C4-2B (cell line): Measurements from ENCODE around the gene ACTR8.

Source experiments
- H3K27ac ChIP-seq: fragments of 450-650 bp; 2 replicates; pipeline ENCODE4 v1.5.1; 2017
- ZFX ChIP-seq: fragments of 450-650 bp; IDR thresholded peaks from 2 replicates; pipeline ENCODE4 v1.6.1; 2017
- TF ChIP-seq, protein P1 (sequence below): fragments of 450-650 bp; conservative IDR thresholded peaks from 2 replicates; pipeline ENCODE4 v1.5.1; 2017; ENCODE audit warnings: mild to moderate bottlenecking

Gene ACTR8

DNA sequence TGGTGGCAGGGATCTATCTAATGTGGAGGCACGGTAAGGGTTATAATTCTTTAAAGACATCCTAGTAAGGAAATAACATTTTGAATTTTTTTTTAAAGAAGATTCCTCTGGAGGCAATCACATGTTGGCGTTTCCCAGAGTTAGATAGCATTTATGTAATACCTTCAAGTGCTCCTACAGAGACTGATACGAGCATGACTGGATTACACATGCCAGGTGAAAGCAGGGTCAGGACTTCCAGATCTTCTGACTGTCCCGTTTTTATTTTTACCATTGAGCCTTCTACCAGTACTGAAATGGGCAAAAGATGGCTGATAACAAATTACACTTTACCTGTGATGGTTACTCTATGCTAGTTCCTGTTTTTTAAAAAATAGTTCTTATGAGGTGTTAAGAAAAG, 21.8 kb downstream of the ACTR8 start:
- no peak for TF ChIP-seq ZFX
- TF ChIP-seq, protein P1, sequence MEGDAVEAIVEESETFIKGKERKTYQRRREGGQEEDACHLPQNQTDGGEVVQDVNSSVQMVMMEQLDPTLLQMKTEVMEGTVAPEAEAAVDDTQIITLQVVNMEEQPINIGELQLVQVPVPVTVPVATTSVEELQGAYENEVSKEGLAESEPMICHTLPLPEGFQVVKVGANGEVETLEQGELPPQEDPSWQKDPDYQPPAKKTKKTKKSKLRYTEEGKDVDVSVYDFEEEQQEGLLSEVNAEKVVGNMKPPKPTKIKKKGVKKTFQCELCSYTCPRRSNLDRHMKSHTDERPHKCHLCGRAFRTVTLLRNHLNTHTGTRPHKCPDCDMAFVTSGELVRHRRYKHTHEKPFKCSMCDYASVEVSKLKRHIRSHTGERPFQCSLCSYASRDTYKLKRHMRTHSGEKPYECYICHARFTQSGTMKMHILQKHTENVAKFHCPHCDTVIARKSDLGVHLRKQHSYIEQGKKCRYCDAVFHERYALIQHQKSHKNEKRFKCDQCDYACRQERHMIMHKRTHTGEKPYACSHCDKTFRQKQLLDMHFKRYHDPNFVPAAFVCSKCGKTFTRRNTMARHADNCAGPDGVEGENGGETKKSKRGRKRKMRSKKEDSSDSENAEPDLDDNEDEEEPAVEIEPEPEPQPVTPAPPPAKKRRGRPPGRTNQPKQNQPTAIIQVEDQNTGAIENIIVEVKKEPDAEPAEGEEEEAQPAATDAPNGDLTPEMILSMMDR: no peak

DNA sequence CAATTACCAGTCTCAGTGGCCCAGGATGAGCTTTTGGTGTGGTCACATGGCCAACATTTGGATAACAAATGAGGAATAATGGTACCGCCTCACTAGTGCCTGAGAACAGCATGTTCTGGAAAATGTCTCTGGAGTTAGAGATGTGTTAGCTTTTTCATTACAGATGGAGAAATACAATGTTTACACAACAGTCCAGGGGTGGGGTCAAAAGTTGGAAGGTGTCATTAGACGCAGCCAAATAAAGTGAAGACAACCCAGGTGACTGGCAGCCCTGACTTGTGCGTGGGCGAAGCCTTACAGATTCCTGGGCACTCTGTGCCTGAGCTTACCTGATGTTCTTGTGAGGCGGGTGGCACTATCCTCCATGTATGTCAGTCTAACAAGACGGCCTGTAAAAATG, 22.8 kb downstream of the ACTR8 start:
- no peak overlapping the region for H3K27ac ChIP-seq
- TF ChIP-seq, protein P1: no peak
- no peak for TF ChIP-seq ZFX

More for the DNA sequence above, 21.8 kb downstream of the ACTR8 start:
- no peak overlapping the region for H3K27ac ChIP-seq

DNA sequence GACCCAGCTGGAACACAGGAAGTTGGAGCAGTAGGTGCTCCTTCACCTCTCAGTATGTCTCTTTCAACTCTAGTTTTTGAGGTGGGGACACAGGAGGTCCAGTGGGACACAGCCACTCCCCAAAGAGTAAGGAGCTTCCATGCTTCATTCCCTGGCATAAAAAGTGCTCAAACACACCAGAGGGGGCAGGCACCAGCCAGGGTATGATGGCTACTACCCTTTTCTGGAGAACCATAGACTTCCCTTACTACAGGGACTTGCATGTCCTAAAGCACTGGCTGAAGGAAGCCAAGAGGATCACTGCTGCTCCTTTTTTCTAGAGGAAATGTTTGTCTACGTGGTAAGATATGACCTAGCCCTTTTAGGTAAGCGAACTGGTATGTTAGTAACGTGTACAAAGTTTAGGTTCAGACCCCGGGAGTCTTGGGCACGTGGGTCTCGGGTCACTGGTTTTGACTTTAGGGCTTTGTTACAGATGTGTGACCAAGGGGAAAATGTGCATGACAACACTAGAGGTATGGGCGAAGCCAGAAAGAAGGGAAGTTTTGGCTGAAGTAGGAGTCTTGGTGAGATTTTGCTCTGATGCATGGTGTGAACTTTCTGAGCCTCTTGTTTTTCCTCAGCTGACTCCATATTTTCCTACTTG, 23.7 kb downstream of the ACTR8 start:
- H3K27ac ChIP-seq: no peak overlapping the region
- TF ChIP-seq, protein P1: no peak
- TF ChIP-seq ZFX: no peak

DNA sequence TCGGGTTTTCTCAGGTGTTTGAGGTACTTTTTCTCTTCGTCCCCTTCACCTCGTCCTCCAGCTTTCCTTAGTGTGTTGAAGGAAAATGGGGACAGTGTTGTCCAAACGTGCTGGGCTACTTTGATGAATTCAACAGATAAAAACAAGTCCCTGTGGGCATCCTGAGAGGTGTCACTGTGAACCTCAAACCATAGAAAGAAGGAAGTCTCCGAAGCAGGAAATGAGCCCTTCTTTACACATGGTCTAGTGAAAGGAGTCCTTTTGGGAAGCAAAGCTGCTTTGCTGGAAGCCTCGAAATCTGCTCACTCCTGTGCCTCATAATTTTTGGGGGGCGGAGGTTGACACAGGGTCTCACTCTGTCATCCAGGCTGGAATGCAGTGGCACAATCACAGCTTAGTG, 25.0 kb downstream of the ACTR8 start:
- no peak overlapping the region for H3K27ac ChIP-seq
- TF ChIP-seq, protein P1: no peak
- TF ChIP-seq ZFX: no peak

DNA sequence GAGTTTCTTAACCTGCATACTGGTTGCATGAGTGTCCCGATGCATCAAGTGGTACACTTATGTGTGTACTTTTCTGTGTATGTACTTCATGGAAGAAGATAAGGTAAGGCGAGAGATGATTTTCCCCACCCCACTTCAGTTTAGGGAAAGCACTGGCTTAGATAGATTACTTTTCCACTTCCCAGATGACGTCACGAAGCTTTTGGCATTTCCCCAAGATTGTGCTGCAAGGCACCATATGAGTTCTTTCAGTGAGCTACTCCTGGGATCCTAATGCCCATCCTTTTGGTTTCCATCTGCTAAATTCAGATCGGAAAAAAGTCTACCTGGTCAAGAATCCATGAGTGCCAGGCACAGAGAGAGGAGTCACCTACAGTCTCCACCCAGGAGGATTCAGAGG, 31.1 kb downstream of the ACTR8 start:
- no peak overlapping the region for H3K27ac ChIP-seq
- no peak for TF ChIP-seq ZFX
- TF ChIP-seq, protein P1: no peak

DNA sequence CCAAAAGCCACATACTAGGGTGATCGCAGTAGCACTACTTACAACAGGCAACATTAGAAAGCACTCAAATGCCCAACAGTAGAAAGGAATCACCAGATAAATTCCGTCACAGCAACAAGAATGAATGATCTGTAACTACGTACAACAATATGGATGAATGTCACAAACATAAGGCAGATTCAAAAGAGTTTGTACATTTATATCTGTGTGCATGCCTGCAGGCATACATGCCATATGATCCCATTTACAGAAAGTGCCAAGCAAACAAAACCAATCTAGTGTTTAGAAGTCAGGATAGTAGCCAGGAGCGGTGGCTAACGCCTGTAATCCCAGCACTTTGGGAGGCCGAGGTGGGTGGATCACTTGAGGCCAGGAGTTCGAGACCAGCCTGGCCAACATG, 32.0 kb downstream of the ACTR8 start:
- no peak overlapping the region for H3K27ac ChIP-seq
- no peak for TF ChIP-seq ZFX
- TF ChIP-seq, protein P1: no peak

DNA sequence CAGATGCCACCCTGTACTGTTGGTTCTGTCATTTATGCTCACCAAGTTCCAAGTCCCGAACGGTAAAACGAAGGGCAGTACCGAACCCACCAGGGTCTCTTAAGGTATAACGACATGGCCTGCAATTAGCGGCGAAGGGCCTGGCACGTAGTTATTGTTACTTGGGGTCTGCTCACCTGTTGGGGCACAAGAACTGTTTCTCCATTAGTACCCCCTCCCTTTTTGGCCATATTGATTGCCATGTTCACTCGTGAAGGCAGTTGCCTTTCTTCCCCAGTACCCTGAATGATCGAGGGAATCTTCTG, 35.1 kb downstream of the ACTR8 start:
- H3K27ac ChIP-seq: peak overlapping the region; percentile 94
- no peak for TF ChIP-seq ZFX
- TF ChIP-seq, protein P1: no peak
